ENCODE results near the gene SUOX.

The SUOX gene

DNA sequence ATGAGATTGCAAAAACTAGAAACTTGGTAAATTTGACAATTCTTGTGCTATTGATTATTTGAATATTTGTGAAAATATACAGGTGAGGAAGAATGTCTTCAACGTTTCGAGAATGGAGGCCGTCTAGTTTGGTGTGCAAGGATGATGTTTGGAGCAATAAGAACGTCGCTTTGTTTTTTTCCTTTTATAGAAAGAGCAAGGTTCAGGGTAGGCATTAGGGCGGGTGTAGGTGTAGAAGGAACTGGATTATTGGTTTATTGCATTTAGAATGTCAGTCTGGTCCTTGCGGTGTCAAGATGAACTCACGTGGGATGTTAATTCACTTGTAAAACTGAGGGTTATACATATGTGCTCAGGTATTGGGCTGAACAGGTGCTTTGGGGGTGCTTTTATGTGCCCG is 45.8 kb downstream of the SUOX start:
- Histone ChIP-seq H3K27ac (ENCODE audit: low read length) (peak overlapping the region; percentile 74), H2AFZ (ENCODE audit: low read depth, low read length) (no peak overlapping the region), H3K79me2 (ENCODE audit: low read length) (peaks cover 23% of the 10 kb centered on the region), H4K20me1 (ENCODE audit: insufficient read depth, low read length) (peaks cover 7% of the 10 kb centered on the region), H3K36me3 (replicated peaks; ENCODE audit: low read depth, low read length) (peaks cover 30% of the 10 kb centered on the region), H3K9ac (ENCODE audit: low read length) (peak overlapping the region; percentile 82), H3K4me3 (ENCODE audit: low read length) (peak overlapping the region; percentile 85), H3K4me1 (ENCODE audit: low read length) (peaks cover 29% of the 10 kb centered on the region), H3K9me3 (ENCODE audit: insufficient read depth, low read length) (no peaks in the 10 kb centered on the region), H3K27me3 (ENCODE audit: low read depth, low read length) (no peaks in the 10 kb centered on the region), H3K4me2 (ENCODE audit: low read length) (peak overlapping the region; percentile 99)
- TF ChIP-seq EZH2phosphoT487 (IDR thresholded peaks at IDR 0.05; ENCODE audit: low read depth): no peak
- TF ChIP-seq, protein P1, sequence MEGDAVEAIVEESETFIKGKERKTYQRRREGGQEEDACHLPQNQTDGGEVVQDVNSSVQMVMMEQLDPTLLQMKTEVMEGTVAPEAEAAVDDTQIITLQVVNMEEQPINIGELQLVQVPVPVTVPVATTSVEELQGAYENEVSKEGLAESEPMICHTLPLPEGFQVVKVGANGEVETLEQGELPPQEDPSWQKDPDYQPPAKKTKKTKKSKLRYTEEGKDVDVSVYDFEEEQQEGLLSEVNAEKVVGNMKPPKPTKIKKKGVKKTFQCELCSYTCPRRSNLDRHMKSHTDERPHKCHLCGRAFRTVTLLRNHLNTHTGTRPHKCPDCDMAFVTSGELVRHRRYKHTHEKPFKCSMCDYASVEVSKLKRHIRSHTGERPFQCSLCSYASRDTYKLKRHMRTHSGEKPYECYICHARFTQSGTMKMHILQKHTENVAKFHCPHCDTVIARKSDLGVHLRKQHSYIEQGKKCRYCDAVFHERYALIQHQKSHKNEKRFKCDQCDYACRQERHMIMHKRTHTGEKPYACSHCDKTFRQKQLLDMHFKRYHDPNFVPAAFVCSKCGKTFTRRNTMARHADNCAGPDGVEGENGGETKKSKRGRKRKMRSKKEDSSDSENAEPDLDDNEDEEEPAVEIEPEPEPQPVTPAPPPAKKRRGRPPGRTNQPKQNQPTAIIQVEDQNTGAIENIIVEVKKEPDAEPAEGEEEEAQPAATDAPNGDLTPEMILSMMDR (IDR thresholded peaks at IDR 0.05; ENCODE audit: low read depth, low read length): no peak

- H3K27me3 ChIP-seq (ENCODE audit: low read depth, low read length): no peaks in the 10 kb centered on the region
- peak overlapping the region; percentile 42; the same call in 1 of the 2 replicates for H3K9ac ChIP-seq (ENCODE audit: low read length)
- TF ChIP-seq EZH2phosphoT487 (IDR thresholded peaks at IDR 0.05; ENCODE audit: low read depth): no peak
- TF ChIP-seq, protein P1 (IDR thresholded peaks at IDR 0.05; ENCODE audit: low read depth, low read length): no peak
- H3K4me3 ChIP-seq (ENCODE audit: low read length): no peak overlapping the region
- H3K4me2 ChIP-seq (ENCODE audit: low read length): peak overlapping the region; percentile 60
- peaks cover 7% of the 10 kb centered on the region for H4K20me1 ChIP-seq (ENCODE audit: insufficient read depth, low read length)
- peak overlapping the region; percentile 71 for H3K27ac ChIP-seq (ENCODE audit: low read length)
- peaks cover 30% of the 10 kb centered on the region for H3K36me3 ChIP-seq (replicated peaks; ENCODE audit: low read depth, low read length)
- no peaks in the 10 kb centered on the region for H3K9me3 ChIP-seq (ENCODE audit: insufficient read depth, low read length)
- peaks cover 23% of the 10 kb centered on the region for H3K4me1 ChIP-seq (ENCODE audit: low read length)
- H3K79me2 ChIP-seq (ENCODE audit: low read length): peaks cover 23% of the 10 kb centered on the region
- 0 out of 2 replicates have a peak overlapping the region, but pooled peaks have one; percentile 80 for H2AFZ ChIP-seq (ENCODE audit: low read depth, low read length)
Measured at GRCh38 chr12:56046027-56046780, 49.1 kb downstream of the SUOX start.

GRCh38 chr12:56053407-56053893 is 56.4 kb downstream of the SUOX start:
- H3K36me3 ChIP-seq (replicated peaks; ENCODE audit: low read depth, low read length): no peaks in the 10 kb centered on the region

More at GRCh38 chr12:56053407-56053893, 56.4 kb downstream of the SUOX start:
- H2AFZ ChIP-seq (ENCODE audit: low read depth, low read length): no peak overlapping the region
- TF ChIP-seq EZH2phosphoT487 (IDR thresholded peaks at IDR 0.05; ENCODE audit: low read depth): no peak
- TF ChIP-seq, protein P1 (IDR thresholded peaks at IDR 0.05; ENCODE audit: low read depth, low read length): no peak
- no peak overlapping the region for H3K9ac ChIP-seq (ENCODE audit: low read length)
- no peak overlapping the region for H3K4me3 ChIP-seq (ENCODE audit: low read length)
- H3K4me1 ChIP-seq (ENCODE audit: low read length): no peaks in the 10 kb centered on the region
- no peaks in the 10 kb centered on the region for H3K79me2 ChIP-seq (ENCODE audit: low read length)
- no peaks in the 10 kb centered on the region for H3K27me3 ChIP-seq (ENCODE audit: low read depth, low read length)
- no peaks in the 10 kb centered on the region for H3K9me3 ChIP-seq (ENCODE audit: insufficient read depth, low read length)
- H4K20me1 ChIP-seq (ENCODE audit: insufficient read depth, low read length): no peaks in the 10 kb centered on the region
- H3K27ac ChIP-seq (ENCODE audit: low read length): no peak overlapping the region
- H3K4me2 ChIP-seq (ENCODE audit: low read length): no peak overlapping the region
